Activated naive CD8-positive, alpha-beta T cell treated with anti-CD3 and anti-CD28 coated beads for 36 hours (primary cell): ENCODE measurements around the gene EDDM13. TPM values are rescaled to one million over a fixed set of nuclear protein-coding genes. Genes with fewer than 3 reads are reported as not detected.
A peak's percentile ranks its signal among the peaks of the same experiment; 100 is the strongest.
"Not testable (repeated sequence)": the region's sequence is repeated elsewhere in the genome, so short reads cannot be mapped to it uniquely, and the experiment has no call there.

Source experiments
- DNase-seq: peaks from one replicate; pipeline ENCODE4 v3.0.0; 2021
- H3K27ac Mint-ChIP-seq: one replicate; pipeline ENCODE4 v1.8.0; 2022; ENCODE audit warnings: mild to moderate bottlenecking, moderate library complexity, mixed read lengths
- H3K27me3 Mint-ChIP-seq: one replicate; pipeline ENCODE4 v1.8.0; 2022; ENCODE audit warnings: mild to moderate bottlenecking, mixed read lengths
- H3K36me3 Mint-ChIP-seq: one replicate; pipeline ENCODE4 v1.8.0; 2021; ENCODE audit warnings: mild to moderate bottlenecking, mixed read lengths
- H3K4me1 Mint-ChIP-seq: one replicate; pipeline ENCODE4 v1.8.0; 2021; ENCODE audit warnings: mixed read lengths
- H3K4me3 Mint-ChIP-seq: one replicate; pipeline ENCODE4 v1.8.0; 2022; ENCODE audit warnings: mild to moderate bottlenecking, moderate library complexity, mixed read lengths
- H3K9me3 Mint-ChIP-seq: one replicate; pipeline ENCODE4 v1.8.0; 2022; ENCODE audit warnings: mixed read lengths
- total RNA-seq, 2 experiments: library from RNA; stranded (reverse); gene quantifications; one replicate each; pipeline ENCODE4 v1.2.3, GENCODE V29; 2021

Gene EDDM13
- total RNA-seq, result 1 to 10 TPM; 1.5 to 2.5 TPM

- no peaks in the 10 kb centered on the region for H3K4me1 Mint-ChIP-seq
Observed at GRCh38 chr19:56272161-56272798, at the start of gene EDDM13. Gene EDDM13 (plus strand): TSS chr19:56272748. CDS start chr19:56272835, 87 bp downstream.

GRCh38 chr19:56222901-56223300 is 49.6 kb upstream of the EDDM13 start:
- peaks cover 12% of the 10 kb centered on the region for H3K27me3 Mint-ChIP-seq
- no peak overlapping the region for H3K4me3 Mint-ChIP-seq
- H3K9me3 Mint-ChIP-seq, result no peaks in the 10 kb centered on the region
- no peak for DNase-seq
- H3K4me1 Mint-ChIP-seq, result peaks cover 3% of the 10 kb centered on the region
- H3K27ac Mint-ChIP-seq, result no peak overlapping the region
- H3K36me3 Mint-ChIP-seq, result no peaks in the 10 kb centered on the region

More at GRCh38 chr19:56272161-56272798, at the start of gene EDDM13:
- H3K27me3 Mint-ChIP-seq, result no peaks in the 10 kb centered on the region
- H3K27ac Mint-ChIP-seq, result no peak within 1 kb of the TSS
- H3K4me3 Mint-ChIP-seq, result no peak within 1 kb of the TSS
- H3K36me3 Mint-ChIP-seq, result peaks cover 16% of the 10 kb centered on the region
- no peak for DNase-seq
- H3K9me3 Mint-ChIP-seq, result no peaks in the 10 kb centered on the region

GRCh38 chr19:56223481-56223880 is 49.1 kb upstream of the EDDM13 start:
- DNase-seq, result no peak
- H3K36me3 Mint-ChIP-seq, result no peaks in the 10 kb centered on the region
- H3K4me1 Mint-ChIP-seq, result peaks cover 1% of the 10 kb centered on the region
- H3K9me3 Mint-ChIP-seq, result no peaks in the 10 kb centered on the region
- H3K4me3 Mint-ChIP-seq, result no peak overlapping the region
- no peak overlapping the region for H3K27ac Mint-ChIP-seq
- peaks cover 6% of the 10 kb centered on the region for H3K27me3 Mint-ChIP-seq

GRCh38 chr19:56245121-56245740 is 27.3 kb upstream of the EDDM13 start:
- Mint-ChIP-seq H3K36me3 (no peaks in the 10 kb centered on the region), H3K9me3 (no peaks in the 10 kb centered on the region), H3K27me3 (no peaks in the 10 kb centered on the region), H3K4me1 (no peaks in the 10 kb centered on the region), H3K27ac (no peak overlapping the region), H3K4me3 (no peak overlapping the region)
- DNase-seq, result no peak

- not testable (repeated sequence) for H3K9me3 Mint-ChIP-seq, H3K27me3 Mint-ChIP-seq
Observed at GRCh38 chr19:56245764-56246163, 26.8 kb upstream of the EDDM13 start.

GRCh38 chr19:56248736-56249338 is 23.7 kb upstream of the EDDM13 start:
- not testable (repeated sequence) for H3K36me3 Mint-ChIP-seq, H3K27me3 Mint-ChIP-seq, H3K9me3 Mint-ChIP-seq, H3K4me3 Mint-ChIP-seq, H3K27ac Mint-ChIP-seq, H3K4me1 Mint-ChIP-seq, DNase-seq

More at GRCh38 chr19:56245764-56246163, 26.8 kb upstream of the EDDM13 start:
- not testable (repeated sequence) for H3K4me1 Mint-ChIP-seq, H3K27ac Mint-ChIP-seq, DNase-seq, H3K4me3 Mint-ChIP-seq, H3K36me3 Mint-ChIP-seq

GRCh38 chr19:56252699-56253422 is 19.7 kb upstream of the EDDM13 start:
- peak; percentile 75 for DNase-seq
- no peaks in the 10 kb centered on the region for H3K4me1 Mint-ChIP-seq
- no peaks in the 10 kb centered on the region for H3K27me3 Mint-ChIP-seq
- peaks cover 4% of the 10 kb centered on the region for H3K36me3 Mint-ChIP-seq
- H3K4me3 Mint-ChIP-seq, result no peak overlapping the region
- H3K27ac Mint-ChIP-seq, result no peak overlapping the region
- H3K9me3 Mint-ChIP-seq, result no peaks in the 10 kb centered on the region

- no peak overlapping the region for H3K4me3 Mint-ChIP-seq
- H3K27ac Mint-ChIP-seq, result no peak overlapping the region
- H3K9me3 Mint-ChIP-seq, result no peaks in the 10 kb centered on the region
- no peaks in the 10 kb centered on the region for H3K4me1 Mint-ChIP-seq
- DNase-seq, result no peak
- no peaks in the 10 kb centered on the region for H3K27me3 Mint-ChIP-seq
- peaks cover 4% of the 10 kb centered on the region for H3K36me3 Mint-ChIP-seq
Observed at GRCh38 chr19:56253737-56254136, 18.8 kb upstream of the EDDM13 start.

GRCh38 chr19:56258272-56258671 is 14.3 kb upstream of the EDDM13 start:
- no peak overlapping the region for H3K4me3 Mint-ChIP-seq
- no peaks in the 10 kb centered on the region for H3K27me3 Mint-ChIP-seq
- H3K27ac Mint-ChIP-seq, result no peak overlapping the region
- H3K4me1 Mint-ChIP-seq, result peaks cover 3% of the 10 kb centered on the region
- no peaks in the 10 kb centered on the region for H3K9me3 Mint-ChIP-seq
- peaks cover 2% of the 10 kb centered on the region for H3K36me3 Mint-ChIP-seq
- no peak for DNase-seq

GRCh38 chr19:56261145-56261544 is 11.4 kb upstream of the EDDM13 start:
- H3K9me3 Mint-ChIP-seq, result no peaks in the 10 kb centered on the region
- peaks cover 3% of the 10 kb centered on the region for H3K4me1 Mint-ChIP-seq
- H3K36me3 Mint-ChIP-seq, result peaks cover 4% of the 10 kb centered on the region
- no peak overlapping the region for H3K4me3 Mint-ChIP-seq
- H3K27ac Mint-ChIP-seq, result no peak overlapping the region
- no peak for DNase-seq
- H3K27me3 Mint-ChIP-seq, result no peaks in the 10 kb centered on the region

- not testable (repeated sequence) for H3K9me3 Mint-ChIP-seq, DNase-seq, H3K4me1 Mint-ChIP-seq, H3K36me3 Mint-ChIP-seq, H3K27me3 Mint-ChIP-seq, H3K27ac Mint-ChIP-seq, H3K4me3 Mint-ChIP-seq
Observed at GRCh38 chr19:56261932-56262331, 10.6 kb upstream of the EDDM13 start.

GRCh38 chr19:56263319-56263718 is 9.2 kb upstream of the EDDM13 start:
- Mint-ChIP-seq H3K27me3 (no peaks in the 10 kb centered on the region), H3K9me3 (no peaks in the 10 kb centered on the region), H3K4me1 (peaks cover 3% of the 10 kb centered on the region), H3K4me3 (no peak overlapping the region), H3K36me3 (peaks cover 6% of the 10 kb centered on the region), H3K27ac (no peak overlapping the region)
- DNase-seq, result no peak

GRCh38 chr19:56266051-56266450 is 6.5 kb upstream of the EDDM13 start:
- Mint-ChIP-seq H3K36me3 (peaks cover 6% of the 10 kb centered on the region), H3K4me3 (no peak overlapping the region), H3K4me1 (peaks cover 3% of the 10 kb centered on the region), H3K9me3 (no peaks in the 10 kb centered on the region), H3K27me3 (no peaks in the 10 kb centered on the region), H3K27ac (no peak overlapping the region)
- no peak for DNase-seq

GRCh38 chr19:56269348-56269747 is 3.2 kb upstream of the EDDM13 start:
- Mint-ChIP-seq H3K27ac (no peak overlapping the region), H3K27me3 (no peaks in the 10 kb centered on the region), H3K9me3 (no peaks in the 10 kb centered on the region), H3K4me3 (no peak overlapping the region), H3K36me3 (peaks cover 8% of the 10 kb centered on the region), H3K4me1 (no peaks in the 10 kb centered on the region)
- DNase-seq, result no peak

GRCh38 chr19:56270676-56271075 is 1.9 kb upstream of the EDDM13 start:
- Mint-ChIP-seq H3K4me3 (no peak overlapping the region), H3K27ac (no peak overlapping the region), H3K27me3 (no peaks in the 10 kb centered on the region), H3K36me3 (peaks cover 8% of the 10 kb centered on the region), H3K9me3 (no peaks in the 10 kb centered on the region), H3K4me1 (no peaks in the 10 kb centered on the region)
- no peak for DNase-seq
